Left cardiac atrium (tissue), 4 donors: ENCODE data around the gene HCAR3. TPM values are rescaled to one million over a fixed set of nuclear protein-coding genes. Genes with fewer than 3 reads are reported as not detected.
"Not testable (repeated sequence)": the region's sequence is repeated elsewhere in the genome, so short reads cannot be mapped to it uniquely, and the experiment has no call there.

Experiments used
- ATAC-seq, 2 donors: fragments of 200-7000 bp; cut with Tn5 transposase; one replicate each; pipeline ENCODE4 v1.9.1; 2020; ENCODE audit warnings: mild to moderate bottlenecking in 2 of 2, moderate library complexity in 2 of 2
- DNase-seq: peaks from one replicate; pipeline ENCODE4 v3.0.0-alpha.2; 2020
- intact Hi-C, 2 donors: fragments of 100-400 bp; cut with DNase I; formaldehyde crosslinking; loops; one replicate each; pipeline versions ENCODE4 v1.14.1 to v1.15.1; 2022 to 2023
- total RNA-seq, 2 donors: library from RNA; stranded (reverse); fragmentation: NEBNext Ultra II Directional; extraction: Animal tissue kit (Norgen Biotek cat#: 25700); gene quantifications; one replicate each; pipeline ENCODE4 v1.2.1, GENCODE V29; 2021
- donor health status: DM: no; HTN: yes; CAD: no.
- donor health status: DM: no; HTN: yes; CAD: no; lungs with severe emphysema.
- donor health status: DM: yes; HTN: yes; CAD: no.
- donor health status: Dilated cardiomyopathy.

HCAR3 gene
- total RNA-seq, 2 donors from 2014 or later, result 0.29 to 1.4 TPM

DNA sequence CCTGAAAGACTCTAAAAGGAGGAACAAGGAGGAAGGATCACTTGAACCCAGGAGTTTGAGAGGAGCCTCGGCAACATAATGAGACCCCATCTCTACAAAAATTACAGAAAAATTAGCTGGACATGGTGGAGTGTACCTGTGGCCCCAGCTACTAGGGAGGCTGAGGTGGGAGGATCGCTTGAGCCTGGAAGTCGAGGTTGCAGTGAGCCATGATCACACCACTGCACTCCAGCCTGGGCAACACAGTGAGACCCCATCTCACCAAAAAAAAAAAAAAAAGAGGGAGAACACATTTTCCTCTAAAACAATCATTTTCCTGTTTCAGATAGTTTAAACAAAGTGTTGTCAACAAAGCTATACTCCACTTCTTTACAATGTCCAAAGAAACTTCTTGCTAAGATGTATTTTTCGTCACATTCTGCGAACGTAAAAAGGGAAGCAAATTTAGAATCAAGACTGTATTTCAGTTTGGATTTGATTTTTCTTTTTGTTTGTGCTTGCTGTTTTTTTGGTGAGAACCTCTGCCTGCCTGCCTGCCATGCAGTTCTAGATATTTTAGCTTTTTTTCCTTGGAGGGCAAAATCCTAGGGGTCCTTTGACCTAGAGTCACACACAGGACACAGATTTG is 9.0 kb upstream of the HCAR3 start:
- ATAC-seq (no peak), DNase-seq (no peak)
- intact Hi-C loops, result no loop called here

DNA sequence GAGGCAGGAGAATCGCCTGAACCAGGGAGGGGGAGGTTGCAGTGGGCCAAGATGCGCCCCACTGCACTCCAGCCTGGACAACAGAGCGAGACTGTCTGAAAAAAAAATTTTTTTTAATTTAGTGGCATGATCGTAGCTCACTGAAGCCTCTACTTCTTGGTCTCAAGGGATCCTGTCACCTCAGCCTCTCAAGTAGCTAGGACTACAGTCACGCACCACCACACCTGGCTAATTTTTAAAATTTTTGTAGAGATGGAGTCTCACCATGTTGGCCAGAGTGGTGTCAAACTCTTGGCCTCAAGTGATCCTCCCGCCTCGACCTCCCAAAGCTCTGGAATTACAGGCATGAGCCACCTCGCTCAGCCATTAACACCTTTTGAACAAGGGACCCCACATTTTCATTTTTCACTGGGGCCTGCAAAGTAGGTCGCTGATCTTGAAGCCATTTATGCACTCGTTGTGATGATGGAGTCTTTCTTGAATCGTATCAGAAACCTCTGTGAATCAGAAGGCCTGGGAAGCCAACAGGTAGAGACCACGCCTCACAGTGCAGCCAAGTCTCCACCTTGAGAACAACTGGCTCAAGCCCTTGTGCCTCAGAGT is 8.1 kb upstream of the HCAR3 start:
- intact Hi-C loops, result no loop called here
- ATAC-seq, result no peak
- DNase-seq, result no peak

DNA sequence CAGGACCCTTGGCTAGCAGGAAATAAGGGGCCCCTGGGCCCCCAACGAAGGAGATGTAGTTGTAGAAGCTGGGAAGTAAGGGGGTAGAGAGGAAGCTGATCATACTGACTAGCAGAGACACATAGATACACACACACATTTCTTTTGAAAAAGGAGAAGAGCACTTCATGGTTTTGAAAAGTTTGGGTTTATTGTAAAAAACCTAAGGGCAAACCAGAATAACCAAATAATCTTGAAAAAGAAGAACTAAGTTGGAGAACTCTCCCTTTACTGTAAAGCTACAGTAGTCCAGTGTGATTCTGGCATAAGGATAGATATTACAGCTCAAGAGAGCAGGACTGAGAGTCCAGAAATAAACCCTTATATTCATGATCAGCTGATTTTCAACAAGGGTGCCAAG is 5.8 kb upstream of the HCAR3 start:
- ATAC-seq, result no peak
- DNase-seq, result no peak
- intact Hi-C loops, result no loop called here

DNA sequence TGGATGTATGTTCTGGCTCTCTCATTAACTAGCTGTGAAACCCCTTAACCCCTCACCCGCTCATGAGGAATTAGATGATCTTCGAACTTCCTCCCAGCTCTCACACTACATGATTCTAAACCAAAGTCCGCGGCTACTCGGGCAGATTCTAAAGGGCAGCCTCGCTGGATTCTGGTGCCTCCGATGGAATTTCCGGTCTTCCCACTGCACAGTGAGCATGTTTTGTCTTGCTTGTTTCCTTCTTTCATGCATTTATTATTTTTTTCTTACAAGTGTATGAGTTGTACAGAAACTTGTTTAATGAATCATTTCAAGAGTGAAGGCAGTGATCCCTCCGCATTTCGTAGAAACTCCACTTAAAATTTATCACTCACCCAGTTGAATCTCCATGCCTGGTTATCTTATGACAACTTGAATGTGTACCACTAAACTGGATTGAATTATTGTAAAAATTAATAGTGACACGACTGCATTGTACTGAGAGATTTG is 4.5 kb upstream of the HCAR3 start:
- DNase-seq (no peak), ATAC-seq (no peak)
- intact Hi-C loops, result no loop called here

DNA sequence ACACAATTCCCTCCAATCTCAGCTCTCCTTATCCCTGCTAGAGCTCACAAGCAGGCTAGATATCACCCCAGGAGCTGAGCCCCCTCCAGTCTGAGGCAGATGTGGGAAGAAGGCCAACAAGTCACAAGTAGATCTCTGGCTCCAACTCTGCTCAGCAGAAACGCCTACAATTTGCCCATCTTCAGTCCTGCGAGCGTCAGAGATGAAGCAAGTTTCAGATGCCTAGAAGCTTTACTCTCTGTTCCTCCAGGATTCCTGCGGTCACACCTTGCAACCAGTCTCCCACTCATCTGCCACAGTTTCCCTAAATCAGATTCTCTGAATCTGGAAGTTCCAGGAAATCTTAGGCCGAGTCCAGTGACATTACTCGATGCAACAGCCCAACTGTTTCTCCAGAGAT is 1.4 kb downstream of the HCAR3 start:
- intact Hi-C loops, DNase-seq, ATAC-seq: not testable (repeated sequence)

DNA sequence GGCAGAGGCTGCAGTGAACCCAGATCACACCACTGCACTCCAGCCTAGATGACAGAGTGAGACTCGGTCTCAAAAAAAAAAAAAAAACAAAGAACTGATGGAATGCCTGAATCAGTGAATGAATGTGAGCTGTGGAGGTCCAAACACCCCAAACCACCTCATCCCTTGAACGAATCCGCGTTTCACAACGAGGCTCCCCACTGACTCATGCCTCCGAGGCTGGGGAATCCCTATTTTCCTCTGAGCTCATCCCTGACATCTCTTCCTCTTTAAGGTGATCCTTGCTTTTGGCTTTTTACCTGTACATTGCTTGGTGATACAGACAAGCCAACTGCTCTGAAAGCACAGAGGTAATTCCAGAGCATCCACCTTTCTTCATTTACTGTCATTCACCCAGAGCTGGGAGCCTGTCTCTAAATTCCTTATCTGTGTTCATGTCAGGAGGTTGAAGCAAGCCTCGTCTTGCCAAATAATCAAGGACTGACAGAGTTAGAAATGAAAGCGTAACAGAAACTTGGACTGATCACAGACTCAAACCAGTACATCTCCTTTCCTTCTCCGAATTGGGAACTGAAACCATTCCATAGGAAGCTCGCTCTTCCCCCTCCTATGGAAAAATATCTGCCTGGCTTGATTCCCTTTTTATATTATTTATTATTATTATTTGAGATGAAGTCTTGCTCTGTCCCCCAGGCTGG is 3.0 kb downstream of the HCAR3 start:
- DNase-seq, intact Hi-C loops: not testable (repeated sequence)
- ATAC-seq, result peak; percentile 67 to 93

DNA sequence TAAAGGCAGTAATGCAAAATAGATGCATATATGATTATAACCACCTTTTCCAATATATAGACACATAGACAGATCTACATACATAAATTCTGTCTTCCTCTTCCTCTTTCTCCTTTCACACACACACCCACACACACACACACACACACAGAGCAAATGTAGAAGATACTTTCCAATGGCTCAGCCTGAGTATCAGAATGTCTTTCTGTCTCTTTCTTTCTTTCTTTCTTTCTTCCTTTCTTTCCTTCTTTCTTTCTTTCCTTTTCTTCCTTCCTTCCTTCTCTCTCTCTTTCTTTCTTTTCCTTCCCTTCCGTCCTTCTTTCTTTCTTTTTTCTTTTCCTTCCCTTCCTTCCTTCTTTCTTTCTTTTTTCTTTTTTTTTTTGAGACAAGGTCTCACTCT is 5.3 kb downstream of the HCAR3 start:
- DNase-seq, ATAC-seq, intact Hi-C loops: not testable (repeated sequence)

DNA sequence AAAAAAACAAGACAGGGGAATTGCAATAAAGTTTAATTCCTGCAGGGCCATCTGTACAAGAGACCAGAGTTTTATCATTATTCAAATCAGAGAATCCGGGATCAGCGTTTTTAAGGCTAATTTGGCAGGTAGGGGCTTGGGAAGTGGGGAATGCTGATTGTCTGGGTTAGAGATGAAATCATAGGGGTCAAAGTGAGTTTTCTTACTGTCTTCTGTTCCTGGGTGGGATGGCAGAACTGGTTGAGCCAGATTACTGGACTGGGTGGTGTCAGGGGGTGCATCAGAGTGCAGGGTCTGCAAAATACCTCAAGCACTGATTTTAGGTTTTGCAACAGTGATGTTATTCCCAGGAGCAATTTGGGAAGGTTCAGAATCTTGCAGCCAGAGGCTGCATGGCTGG is 6.3 kb downstream of the HCAR3 start:
- ATAC-seq, intact Hi-C loops, DNase-seq: not testable (repeated sequence)

DNA sequence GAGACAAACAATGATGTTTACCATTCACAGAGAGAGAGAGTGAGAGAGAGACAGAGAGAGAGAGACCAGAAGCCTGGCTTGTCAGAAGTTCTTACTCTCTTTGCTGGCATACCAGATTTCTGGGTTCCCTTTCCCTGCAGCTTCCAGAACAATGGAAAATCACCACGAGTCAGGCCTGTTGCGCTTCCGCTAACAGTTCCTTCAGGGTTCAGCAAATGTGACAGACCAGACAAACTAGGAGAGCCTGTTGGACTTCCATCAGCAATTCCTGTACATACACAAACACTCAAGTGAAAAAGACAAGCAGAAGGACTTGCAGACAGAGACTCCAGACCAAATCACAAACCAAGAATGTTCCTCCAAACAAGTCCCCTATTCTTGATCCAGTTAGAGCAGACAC is 7.3 kb downstream of the HCAR3 start:
- intact Hi-C loops, ATAC-seq, DNase-seq: not testable (repeated sequence)

DNA sequence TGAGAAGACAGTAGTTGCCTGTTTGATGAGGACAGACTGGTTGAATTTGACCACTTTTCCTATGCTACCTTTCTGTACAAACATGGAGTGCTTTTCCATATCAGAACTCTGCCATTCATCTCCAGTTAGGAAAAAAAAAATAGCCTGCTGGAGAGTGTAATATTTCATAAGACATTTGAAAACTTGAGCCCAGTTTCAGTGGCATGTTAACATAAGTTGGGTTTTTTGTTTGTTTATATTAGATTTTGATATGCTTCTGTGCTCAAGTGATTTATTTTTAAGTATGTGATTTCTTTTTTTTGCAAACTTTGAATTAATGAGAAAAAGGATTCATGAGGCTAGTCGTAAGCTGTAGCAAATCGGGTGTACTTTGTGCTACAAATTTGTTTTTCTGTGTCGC is 12.8 kb downstream of the HCAR3 start:
- intact Hi-C loops, DNase-seq, ATAC-seq: not testable (repeated sequence)

DNA sequence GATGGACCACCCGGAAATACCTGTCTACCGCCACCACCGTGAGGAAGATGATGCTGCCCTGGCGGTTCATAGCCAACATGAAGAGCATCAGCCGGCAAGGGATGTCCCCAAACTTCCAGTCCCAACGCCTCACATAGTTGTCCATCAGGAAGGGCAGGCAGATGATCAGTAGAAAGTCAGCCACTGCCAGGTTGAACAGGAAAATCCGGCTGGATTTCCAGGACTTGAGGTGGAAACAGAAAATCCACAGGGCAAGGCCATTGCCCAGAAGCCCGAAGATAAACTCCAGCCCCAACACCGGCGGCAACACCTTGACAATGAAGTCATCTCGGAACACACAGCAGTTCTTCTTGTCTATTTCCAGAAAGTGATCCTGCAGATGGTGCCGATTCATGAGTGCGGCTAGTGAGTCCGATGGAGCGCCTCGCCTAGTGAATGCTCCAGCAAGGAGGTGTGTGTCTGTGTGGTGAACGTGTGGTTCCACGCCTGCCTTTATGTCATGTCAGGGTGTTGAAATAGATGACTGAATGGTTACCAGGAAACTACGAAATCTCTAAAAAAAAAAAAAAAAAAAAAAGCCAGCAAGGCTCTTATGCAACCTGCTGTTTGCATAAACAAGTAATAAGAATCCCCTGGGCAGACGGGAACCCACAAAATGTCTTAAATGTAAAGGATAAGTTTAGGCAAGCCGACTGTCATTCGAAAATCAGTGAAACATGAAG is 13.6 kb downstream of the HCAR3 start, which contains the start of gene HCAR2:
Gene HCAR2 (minus strand): TSS at position 468 of the 722 bp plus-strand sequence. CDS start 74 bp downstream, at position 394.
- peak in 1 of 2 donors; percentile 36 for ATAC-seq
- intact Hi-C loops, DNase-seq: not testable (repeated sequence)

DNA sequence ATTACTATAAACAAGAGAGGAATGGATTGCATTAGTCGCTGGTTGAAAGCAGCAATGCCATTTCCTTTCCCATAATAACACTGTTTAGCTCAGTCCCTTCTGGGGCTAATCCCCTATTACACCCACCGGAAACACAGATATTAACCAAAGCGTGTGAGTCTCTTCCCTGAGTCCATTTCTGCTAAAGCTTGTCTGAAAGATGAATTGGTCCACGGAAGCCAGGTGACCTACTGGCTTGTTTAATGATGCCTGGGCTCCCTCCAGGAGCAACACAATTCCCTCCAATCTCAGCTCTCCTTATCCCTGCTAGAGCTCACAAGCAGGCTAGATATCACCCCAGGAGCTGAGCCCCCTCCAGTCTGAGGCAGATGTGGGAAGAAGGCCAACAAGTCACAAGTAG is 15.1 kb downstream of the HCAR3 start:
- intact Hi-C loops, ATAC-seq, DNase-seq: not testable (repeated sequence)

DNA sequence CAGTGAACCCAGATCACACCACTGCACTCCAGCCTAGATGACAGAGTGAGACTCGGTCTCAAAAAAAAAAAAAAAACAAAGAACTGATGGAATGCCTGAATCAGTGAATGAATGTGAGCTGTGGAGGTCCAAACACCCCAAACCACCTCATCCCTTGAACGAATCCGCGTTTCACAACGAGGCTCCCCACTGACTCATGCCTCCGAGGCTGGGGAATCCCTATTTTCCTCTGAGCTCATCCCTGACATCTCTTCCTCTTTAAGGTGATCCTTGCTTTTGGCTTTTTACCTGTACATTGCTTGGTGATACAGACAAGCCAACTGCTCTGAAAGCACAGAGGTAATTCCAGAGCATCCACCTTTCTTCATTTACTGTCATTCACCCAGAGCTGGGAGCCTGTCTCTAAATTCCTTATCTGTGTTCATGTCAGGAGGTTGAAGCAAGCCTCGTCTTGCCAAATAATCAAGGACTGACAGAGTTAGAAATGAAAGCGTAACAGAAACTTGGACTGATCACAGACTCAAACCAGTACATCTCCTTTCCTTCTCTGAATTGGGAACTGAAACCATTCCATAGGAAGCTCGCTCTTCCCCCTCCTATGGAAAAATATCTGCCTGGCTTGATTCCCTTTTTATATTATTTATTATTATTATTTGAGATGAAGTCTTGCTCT is 16.4 kb downstream of the HCAR3 start:
- ATAC-seq, result peak; percentile 64 to 92
- intact Hi-C loops, DNase-seq: not testable (repeated sequence)

DNA sequence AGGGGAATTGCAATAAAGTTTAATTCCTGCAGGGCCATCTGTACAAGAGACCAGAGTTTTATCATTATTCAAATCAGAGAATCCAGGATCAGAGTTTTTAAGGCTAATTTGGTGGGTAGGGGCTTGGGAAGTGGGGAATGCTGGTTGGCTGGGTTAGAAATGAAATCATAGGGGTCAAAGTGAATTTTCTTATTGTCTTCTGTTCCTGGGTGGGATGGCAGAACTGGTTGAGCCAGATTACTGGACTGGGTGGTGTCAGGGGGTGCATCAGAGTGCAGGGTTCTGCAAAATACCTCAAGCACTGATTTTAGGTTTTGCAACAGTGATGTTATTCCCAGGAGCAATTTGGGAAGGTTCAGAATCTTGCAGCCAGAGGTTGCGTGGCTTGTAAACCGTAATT is 19.7 kb downstream of the HCAR3 start:
- intact Hi-C loops, ATAC-seq, DNase-seq: not testable (repeated sequence)

DNA sequence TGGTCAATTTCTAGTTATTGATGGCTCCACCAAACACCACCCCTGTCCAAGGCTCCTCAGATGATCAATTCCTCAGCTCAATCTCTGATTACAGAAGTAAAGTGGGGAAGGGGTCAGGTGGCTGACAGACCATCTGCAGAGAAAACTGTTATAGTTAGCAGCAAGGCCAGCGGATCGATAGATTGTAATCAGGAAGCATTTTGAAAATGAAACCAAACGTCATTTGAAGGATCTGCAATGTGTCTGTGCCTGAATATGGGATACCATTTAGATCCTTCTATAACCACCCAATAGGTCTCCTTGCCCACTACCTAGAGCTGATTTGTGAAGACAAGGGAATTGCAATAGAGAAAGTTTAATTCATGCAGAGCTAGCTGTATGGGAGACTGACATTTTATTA is 25.0 kb downstream of the HCAR3 start:
- ATAC-seq (no peak), DNase-seq (no peak)
- intact Hi-C loops, result no loop called here

DNA sequence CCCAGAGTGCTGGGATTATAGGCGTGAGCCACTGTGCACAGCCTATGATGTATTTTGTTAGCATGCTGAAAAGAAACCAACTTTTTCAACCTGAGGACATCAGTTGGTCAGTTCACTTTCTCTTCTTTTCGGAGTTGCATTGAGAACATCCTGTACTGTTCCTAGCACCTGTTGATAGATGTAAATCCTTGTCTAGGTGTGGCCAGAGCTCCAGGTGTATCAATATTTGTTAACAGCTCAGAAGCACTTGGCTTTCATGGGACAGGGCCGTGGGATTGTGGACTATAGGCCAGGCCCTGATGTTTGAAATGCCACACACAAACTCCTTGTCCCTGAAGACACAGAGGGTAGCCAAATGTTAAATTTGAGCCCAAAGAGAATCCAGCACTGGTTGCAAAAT is 28.3 kb downstream of the HCAR3 start:
- DNase-seq (no peak), ATAC-seq (no peak)
- intact Hi-C loops, result no loop called here

DNA sequence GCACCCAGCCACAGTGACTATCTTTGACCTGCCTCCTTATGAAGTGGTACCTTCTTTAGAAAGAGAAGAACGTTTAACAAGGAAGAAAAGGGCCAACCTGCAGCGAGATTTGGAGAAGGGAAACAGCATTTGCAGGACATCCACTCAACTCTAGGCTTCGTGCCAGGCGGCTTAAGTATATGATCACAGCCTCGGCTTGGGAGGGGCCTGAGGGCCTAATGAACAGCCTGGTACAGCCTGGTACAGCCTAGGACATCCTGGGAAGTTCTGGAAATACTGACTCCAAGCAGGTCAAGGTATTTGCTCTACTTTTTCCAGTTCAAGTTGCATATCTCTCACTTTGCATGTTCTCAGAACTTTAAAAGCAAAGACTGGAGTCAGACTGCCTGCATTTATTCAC is 29.5 kb downstream of the HCAR3 start:
- DNase-seq, result no peak
- ATAC-seq, result peak in 1 of 2 donors; percentile 80
- intact Hi-C loops, result no loop called here

DNA sequence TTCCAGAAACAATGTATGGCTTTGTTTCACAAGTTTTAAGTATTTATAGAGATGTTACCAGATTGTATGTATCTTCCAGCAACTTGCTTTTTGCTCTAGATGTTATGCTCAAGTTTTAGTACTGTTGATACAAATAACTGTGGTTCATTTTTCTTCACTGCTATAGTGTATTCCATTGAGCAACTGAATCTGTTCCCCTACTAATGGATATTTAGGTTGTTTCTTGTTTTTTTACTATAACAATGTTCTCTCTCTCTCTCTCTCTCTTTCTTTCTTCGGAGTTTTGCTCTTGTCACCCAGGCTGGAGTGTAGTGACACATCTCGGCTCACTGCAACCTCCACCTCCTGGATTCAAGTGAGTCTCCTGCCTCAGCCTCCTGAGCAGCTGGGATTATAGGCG is 30.1 kb downstream of the HCAR3 start:
- intact Hi-C loops, result no loop called here
- ATAC-seq (no peak), DNase-seq (no peak)

DNA sequence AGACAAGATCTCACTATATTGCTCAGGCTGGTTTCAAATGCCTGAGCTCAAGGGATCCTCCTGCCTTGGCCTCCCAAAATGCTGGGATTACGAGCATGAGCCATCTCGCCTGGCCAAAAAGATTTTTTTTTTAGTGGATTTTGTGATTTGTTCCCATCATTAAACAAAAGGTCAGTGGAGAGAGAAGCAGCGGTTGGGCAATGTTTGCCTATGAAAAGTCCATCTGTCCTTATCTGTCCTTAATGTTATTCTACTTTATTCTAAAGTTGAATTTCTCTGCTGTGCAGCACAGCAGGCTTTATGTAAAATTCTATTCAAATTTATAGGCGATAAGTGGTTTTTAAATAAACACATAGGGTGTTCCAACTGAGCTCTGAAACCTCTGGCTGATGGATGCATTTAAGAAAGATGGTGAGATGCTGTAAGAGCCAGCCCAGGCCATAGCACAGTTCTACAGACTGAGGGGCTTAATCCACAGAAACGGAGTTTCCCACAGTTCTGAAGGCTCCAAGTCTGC is 32.3 kb downstream of the HCAR3 start:
- ATAC-seq (no peak), DNase-seq (no peak)
- intact Hi-C loops, result no loop called here
